MM.1S (cell line): Measurements from ENCODE around the gene ACHE.

Experiments used
- EZH2 ChIP-seq: fragments of 300-600 bp; sonication (generic); optimal IDR thresholded peaks from 2 replicates; pipeline ENCODE3; 2017; ENCODE audit warnings: low read depth, mild to moderate bottlenecking, antibody characterized with exemption, low read length, mixed read lengths
- TF ChIP-seq, protein P1 (sequence below): fragments of 300-600 bp; sonication (generic); IDR thresholded peaks from 2 replicates; pipeline ENCODE4 v1.5.1; 2016; ENCODE audit warnings: antibody characterized with exemption, low read length, mixed read lengths

GRCh38 chr7:100893318-100893895 is 2.3 kb downstream of the ACHE start:
- TF ChIP-seq, protein P1, sequence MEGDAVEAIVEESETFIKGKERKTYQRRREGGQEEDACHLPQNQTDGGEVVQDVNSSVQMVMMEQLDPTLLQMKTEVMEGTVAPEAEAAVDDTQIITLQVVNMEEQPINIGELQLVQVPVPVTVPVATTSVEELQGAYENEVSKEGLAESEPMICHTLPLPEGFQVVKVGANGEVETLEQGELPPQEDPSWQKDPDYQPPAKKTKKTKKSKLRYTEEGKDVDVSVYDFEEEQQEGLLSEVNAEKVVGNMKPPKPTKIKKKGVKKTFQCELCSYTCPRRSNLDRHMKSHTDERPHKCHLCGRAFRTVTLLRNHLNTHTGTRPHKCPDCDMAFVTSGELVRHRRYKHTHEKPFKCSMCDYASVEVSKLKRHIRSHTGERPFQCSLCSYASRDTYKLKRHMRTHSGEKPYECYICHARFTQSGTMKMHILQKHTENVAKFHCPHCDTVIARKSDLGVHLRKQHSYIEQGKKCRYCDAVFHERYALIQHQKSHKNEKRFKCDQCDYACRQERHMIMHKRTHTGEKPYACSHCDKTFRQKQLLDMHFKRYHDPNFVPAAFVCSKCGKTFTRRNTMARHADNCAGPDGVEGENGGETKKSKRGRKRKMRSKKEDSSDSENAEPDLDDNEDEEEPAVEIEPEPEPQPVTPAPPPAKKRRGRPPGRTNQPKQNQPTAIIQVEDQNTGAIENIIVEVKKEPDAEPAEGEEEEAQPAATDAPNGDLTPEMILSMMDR: no peak
- no peak for TF ChIP-seq EZH2
